MM.1S (cell line): ENCODE results near the gene STK32C.

Source experiments
- DNase-seq: peaks from one replicate; pipeline ENCODE4 v3.0.0-alpha.2; 2015
- H2AFZ ChIP-seq: fragments of 300-600 bp; sonication (generic); 2 replicates; pipeline ENCODE4 v1.6.0; 2016; ENCODE audit warnings: antibody characterized with exemption, low read length
- H3F3A ChIP-seq: fragments of 300-600 bp; sonication (generic); 2 replicates; pipeline ENCODE4 v1.6.1; 2016; ENCODE audit warnings: mild to moderate bottlenecking, antibody characterized with exemption, low read length, moderate library complexity, mixed read lengths; ENCODE audit not compliant: insufficient read depth
- H3K27ac ChIP-seq: fragments of 300-600 bp; sonication (generic); 2 replicates; pipeline ENCODE4 v1.5.1; 2016; ENCODE audit warnings: mild to moderate bottlenecking, low read length
- H3K27me3 ChIP-seq: fragments of 300-600 bp; sonication (generic); replicated peaks from 2 replicates; pipeline ENCODE4 v1.6.0; 2016; ENCODE audit warnings: low read length; ENCODE audit not compliant: insufficient read depth
- H3K36me3 ChIP-seq: fragments of 300-600 bp; sonication (generic); replicated peaks from 2 replicates; pipeline ENCODE4 v1.6.1; 2016; ENCODE audit warnings: mild to moderate bottlenecking, low read length, mixed read lengths; ENCODE audit not compliant: insufficient read depth
- H3K4me1 ChIP-seq: fragments of 300-600 bp; sonication (generic); 2 replicates; pipeline ENCODE4 v1.6.1; 2016; ENCODE audit warnings: low read length, mixed read lengths
- H3K4me2 ChIP-seq: fragments of 300-600 bp; sonication (generic); 2 replicates; pipeline ENCODE4 v1.6.0; 2016; ENCODE audit warnings: low read depth, low read length
- H3K4me3 ChIP-seq: fragments of 300-600 bp; sonication (generic); 2 replicates; pipeline ENCODE4 v1.5.1; 2016; ENCODE audit warnings: low read length, mixed read lengths
- H3K79me2 ChIP-seq: fragments of 300-600 bp; sonication (generic); 2 replicates; pipeline ENCODE4 v1.6.1; 2016; ENCODE audit warnings: mixed run types, low read length, mixed read lengths
- H3K9ac ChIP-seq: fragments of 300-600 bp; sonication (generic); 2 replicates; pipeline ENCODE4 v1.6.1; 2016; ENCODE audit warnings: low read length, mixed read lengths
- H3K9me2 ChIP-seq: fragments of 300-600 bp; sonication (generic); replicated peaks from 2 replicates; pipeline ENCODE4 v1.6.1; 2016; ENCODE audit warnings: mild to moderate bottlenecking, low read length, mixed read lengths; ENCODE audit not compliant: insufficient read depth
- H3K9me3 ChIP-seq: fragments of 300-600 bp; sonication (generic); replicated peaks from 2 replicates; pipeline ENCODE4 v1.6.1; 2016; ENCODE audit warnings: mild to moderate bottlenecking, low read length, mixed read lengths; ENCODE audit not compliant: insufficient read depth
- H4K20me1 ChIP-seq: fragments of 300-600 bp; sonication (generic); 2 replicates; pipeline ENCODE4 v1.6.1; 2016; ENCODE audit warnings: mild to moderate bottlenecking, low read length, moderate library complexity, mixed read lengths; ENCODE audit not compliant: insufficient read depth
- CTCF ChIP-seq: fragments of 300-600 bp; sonication (generic); IDR thresholded peaks from 2 replicates; pipeline ENCODE4 v1.5.1; 2016; ENCODE audit warnings: antibody characterized with exemption, low read length, mixed read lengths
- EZH2 ChIP-seq: fragments of 300-600 bp; sonication (generic); optimal IDR thresholded peaks from 2 replicates; pipeline ENCODE3; 2017; ENCODE audit warnings: low read depth, mild to moderate bottlenecking, antibody characterized with exemption, low read length, mixed read lengths
- EZH2phosphoT487 ChIP-seq: fragments of 300-600 bp; sonication (generic); IDR thresholded peaks from 2 replicates; pipeline ENCODE4 v1.6.1; 2018; ENCODE audit warnings: antibody characterized with exemption, low read length

The STK32C gene

GRCh38 chr10:132279873-132280645 is 27.7 kb downstream of the STK32C start:
- Histone ChIP-seq H3K27ac (no peak overlapping the region), H3K4me3 (no peak overlapping the region), H3K9ac (no peak overlapping the region), H3K36me3 (no peaks in the 10 kb centered on the region), H3K9me2 (no peaks in the 10 kb centered on the region), H3K27me3 (no peaks in the 10 kb centered on the region), H3K9me3 (no peaks in the 10 kb centered on the region), H4K20me1 (no peaks in the 10 kb centered on the region), H3K4me1 (no peaks in the 10 kb centered on the region), H2AFZ (no peak overlapping the region), H3K4me2 (no peak overlapping the region), H3K79me2 (peaks cover 29% of the 10 kb centered on the region), H3F3A (no peaks in the 10 kb centered on the region)
- DNase-seq: no peak
- TF ChIP-seq EZH2phosphoT487 (no peak), CTCF (no peak), EZH2 (no peak)

GRCh38 chr10:132277311-132277741 is 30.4 kb downstream of the STK32C start:
- no peaks in the 10 kb centered on the region for H3F3A ChIP-seq
- no peak for DNase-seq
- no peak overlapping the region for H2AFZ ChIP-seq
- H3K27ac ChIP-seq: no peak overlapping the region
- H4K20me1 ChIP-seq: no peaks in the 10 kb centered on the region
- no peaks in the 10 kb centered on the region for H3K27me3 ChIP-seq
- no peak overlapping the region for H3K4me3 ChIP-seq
- H3K79me2 ChIP-seq: peaks cover 15% of the 10 kb centered on the region
- no peaks in the 10 kb centered on the region for H3K9me2 ChIP-seq
- H3K9ac ChIP-seq: no peak overlapping the region
- H3K9me3 ChIP-seq: no peaks in the 10 kb centered on the region
- H3K4me1 ChIP-seq: no peaks in the 10 kb centered on the region
- no peaks in the 10 kb centered on the region for H3K36me3 ChIP-seq
- H3K4me2 ChIP-seq: no peak overlapping the region
- TF ChIP-seq EZH2phosphoT487: no peak
- no peak for TF ChIP-seq CTCF
- TF ChIP-seq EZH2: no peak

GRCh38 chr10:132276706-132277105 is 31.0 kb downstream of the STK32C start:
- no peak overlapping the region for H3K4me2 ChIP-seq
- H3K9me3 ChIP-seq: no peaks in the 10 kb centered on the region
- no peaks in the 10 kb centered on the region for H3K36me3 ChIP-seq
- no peaks in the 10 kb centered on the region for H3K27me3 ChIP-seq
- H2AFZ ChIP-seq: no peak overlapping the region
- H3K9ac ChIP-seq: no peak overlapping the region
- DNase-seq: no peak
- no peaks in the 10 kb centered on the region for H3K9me2 ChIP-seq
- no peak overlapping the region for H3K4me3 ChIP-seq
- TF ChIP-seq CTCF (no peak), EZH2phosphoT487 (no peak), EZH2 (no peak)
- no peaks in the 10 kb centered on the region for H3K4me1 ChIP-seq
- no peaks in the 10 kb centered on the region for H3F3A ChIP-seq
- peaks cover 15% of the 10 kb centered on the region for H3K79me2 ChIP-seq
- H4K20me1 ChIP-seq: no peaks in the 10 kb centered on the region
- H3K27ac ChIP-seq: no peak overlapping the region
